H1 (cell line): ENCODE data around the gene TSR1. TPM values are rescaled to one million over a fixed set of nuclear protein-coding genes. Genes with fewer than 3 reads are reported as not detected.

Experiments
- HDAC2 ChIP-seq, 2 experiments: fragments of 300-600 bp in 1 of 2; sonication (generic) in 1 of 2; IDR thresholded peaks; 2 replicates each; pipeline ENCODE4 v1.6.1; 2011 to 2012; ENCODE audit warnings: low read depth in 2 of 2, low read length in 2 of 2, mild to moderate bottlenecking in 2 of 2, moderate library complexity in 2 of 2, borderline replicate concordance in 1 of 2, inconsistent platforms in 1 of 2
- POLR2AphosphoS5 ChIP-seq: IDR thresholded peaks from 2 replicates; pipeline ENCODE4 v1.6.1; 2011; ENCODE audit warnings: low read depth, low read length
- RBBP5 ChIP-seq: IDR thresholded peaks from 2 replicates; pipeline ENCODE4 v1.7.1; 2012; ENCODE audit warnings: low read depth, mild to moderate bottlenecking, inconsistent platforms, low read length, moderate library complexity, borderline replicate concordance
- TCF12 ChIP-seq: IDR thresholded peaks from 2 replicates; pipeline ENCODE4 v1.6.1; 2011; ENCODE audit warnings: low read depth, mild to moderate bottlenecking, low read length
- TEAD4 ChIP-seq: IDR thresholded peaks from 2 replicates; pipeline ENCODE4 v1.6.1; 2012; ENCODE audit warnings: low read depth, low read length, inconsistent platforms, mixed read lengths
- YY1 ChIP-seq: IDR thresholded peaks from 2 replicates; pipeline ENCODE4 v1.6.1; 2011; ENCODE audit warnings: low read depth, mild to moderate bottlenecking, low read length
- polyA plus RNA-seq, 7 experiments: library from polyadenylated mRNA; depleted of rRNA in 3 of 7; stranded (reverse) in 5 of 7; unstranded in 2 of 7; fragments of >200 nt in 5 of 7; fragments of 200-250 nt in 2 of 7; gene quantifications; 1 replicate in 5 of 7; 2 replicates in 1 of 7; 4 replicates in 1 of 7; pipeline versions ENCODE4 v1.2.1 to v1.2.3, GENCODE V29; 2011 to 2013; ENCODE audit warnings: missing spikeins in 2 of 7, mixed read lengths in 2 of 7
- total RNA-seq: library from RNA; stranded (reverse); fragmentation: NEBNext Ultra II Directional; extraction: Animal tissue kit (Norgen Biotek cat#: 25700); gene quantifications from 2 replicates; pipeline ENCODE4 v1.2.1, GENCODE V29; 2021

The TSR1 gene
- total and polyA plus RNA-seq, 2 of the 8 experiments (the other 6 are each of a cell fraction or from before 2014, with no cell fraction given): 14.5 to 69.7 TPM

- TF ChIP-seq YY1: peak; percentile 65; the same call in 1 of the 2 replicates
- peak; percentile 49; the same call in 1 of the 2 replicates for TF ChIP-seq TEAD4
- TF ChIP-seq POLR2AphosphoS5: peak; percentile 84
- TF ChIP-seq HDAC2 (IDR thresholded peaks at IDR 0.05; ENCODE audit: borderline replicate concordance in 1 of 2, low read depth in 2 of 2, low read length in 2 of 2): no peak
- no peak for TF ChIP-seq TCF12
- TF ChIP-seq RBBP5: 0 out of 2 replicates have a peak, but pooled peaks have one; percentile 27
- TF ChIP-seq, all 59 proteins: peak for 15
These were observed 32.8 kb downstream of the TSR1 start, which contains the start of the genes SMG6 and SRR (continued) for GRCh38 chr17:2303204-2304188.
